ENCODE data around the gene ZNF358. TPM values are rescaled to one million over a fixed set of nuclear protein-coding genes. Genes with fewer than 3 reads are reported as not detected.
A peak's percentile ranks its signal among the peaks of the same experiment; 100 is the strongest.

ZNF358 gene
- total RNA-seq, 2 experiments from 2014 or later, result 5.1 to 5.2 TPM

DNA sequence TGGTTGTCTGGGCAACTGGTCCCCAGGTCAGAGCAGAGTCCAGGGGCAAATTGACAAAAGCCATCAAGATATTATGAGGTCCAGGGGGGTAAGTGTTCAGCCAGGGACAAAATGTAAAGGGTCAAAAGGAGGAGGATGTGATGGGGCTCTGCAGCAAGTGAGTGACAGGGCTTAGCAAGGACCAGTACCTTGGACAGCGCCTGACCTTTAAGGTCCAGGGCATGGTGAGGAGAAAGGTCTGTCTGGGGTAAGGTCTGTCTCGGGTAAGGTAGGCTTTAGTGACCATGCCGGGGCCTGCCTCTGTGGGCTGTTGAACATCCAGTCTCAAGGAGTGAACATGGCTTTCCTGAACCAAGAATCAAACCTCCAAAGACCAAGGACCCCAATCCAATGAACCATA lies 6.3 kb upstream of the ZNF358 start:
- no peak overlapping the region for H3K27ac Mint-ChIP-seq
- H3K27me3 Mint-ChIP-seq, result peaks cover 45% of the 10 kb centered on the region
- Histone ChIP-seq H3K36me3 (ENCODE audit: insufficient read depth, low read length) (no peaks in the 10 kb centered on the region), H3K9me3 (ENCODE audit: control insufficient read depth in 1 of 2, insufficient read depth in 1 of 2, low read length in 2 of 2) (peaks cover 0 to 17% of the 10 kb centered on the region in 2 experiments), H3K4me3 (ENCODE audit: low read length) (no peak overlapping the region), H3K4me1 (ENCODE audit: insufficient read depth, low read length) (peaks cover 19% of the 10 kb centered on the region), H3K27ac (ENCODE audit: low read depth in 1 of 2, low read length in 2 of 2) (no peak overlapping the region), H3K27me3 (ENCODE audit: control insufficient read depth in 1 of 2, insufficient read depth in 2 of 2, low read length in 2 of 2) (peaks cover 11 to 12% of the 10 kb centered on the region in 2 experiments)
- no peaks in the 10 kb centered on the region for H3K36me3 Mint-ChIP-seq (ENCODE audit: low read depth)
- no peak overlapping the region for H3K4me3 Mint-ChIP-seq
- no peak for ATAC-seq (ENCODE audit: poor library complexity)
- ChIA-PET CTCF (no interaction called here), POLR2A (no interaction called here)
- peaks cover 5% of the 10 kb centered on the region for H3K9me3 Mint-ChIP-seq
- intact Hi-C loops (cut with DNase I, micrococcal nuclease), result no loop called here
- TF ChIP-seq, protein P1, sequence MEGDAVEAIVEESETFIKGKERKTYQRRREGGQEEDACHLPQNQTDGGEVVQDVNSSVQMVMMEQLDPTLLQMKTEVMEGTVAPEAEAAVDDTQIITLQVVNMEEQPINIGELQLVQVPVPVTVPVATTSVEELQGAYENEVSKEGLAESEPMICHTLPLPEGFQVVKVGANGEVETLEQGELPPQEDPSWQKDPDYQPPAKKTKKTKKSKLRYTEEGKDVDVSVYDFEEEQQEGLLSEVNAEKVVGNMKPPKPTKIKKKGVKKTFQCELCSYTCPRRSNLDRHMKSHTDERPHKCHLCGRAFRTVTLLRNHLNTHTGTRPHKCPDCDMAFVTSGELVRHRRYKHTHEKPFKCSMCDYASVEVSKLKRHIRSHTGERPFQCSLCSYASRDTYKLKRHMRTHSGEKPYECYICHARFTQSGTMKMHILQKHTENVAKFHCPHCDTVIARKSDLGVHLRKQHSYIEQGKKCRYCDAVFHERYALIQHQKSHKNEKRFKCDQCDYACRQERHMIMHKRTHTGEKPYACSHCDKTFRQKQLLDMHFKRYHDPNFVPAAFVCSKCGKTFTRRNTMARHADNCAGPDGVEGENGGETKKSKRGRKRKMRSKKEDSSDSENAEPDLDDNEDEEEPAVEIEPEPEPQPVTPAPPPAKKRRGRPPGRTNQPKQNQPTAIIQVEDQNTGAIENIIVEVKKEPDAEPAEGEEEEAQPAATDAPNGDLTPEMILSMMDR (IDR thresholded peaks at IDR 0.05), result no peak
- H3K4me1 Mint-ChIP-seq (ENCODE audit: low read depth), result peaks cover 16% of the 10 kb centered on the region
- peak in 1 of 14 experiments; percentile 42 for DNase-seq

DNA sequence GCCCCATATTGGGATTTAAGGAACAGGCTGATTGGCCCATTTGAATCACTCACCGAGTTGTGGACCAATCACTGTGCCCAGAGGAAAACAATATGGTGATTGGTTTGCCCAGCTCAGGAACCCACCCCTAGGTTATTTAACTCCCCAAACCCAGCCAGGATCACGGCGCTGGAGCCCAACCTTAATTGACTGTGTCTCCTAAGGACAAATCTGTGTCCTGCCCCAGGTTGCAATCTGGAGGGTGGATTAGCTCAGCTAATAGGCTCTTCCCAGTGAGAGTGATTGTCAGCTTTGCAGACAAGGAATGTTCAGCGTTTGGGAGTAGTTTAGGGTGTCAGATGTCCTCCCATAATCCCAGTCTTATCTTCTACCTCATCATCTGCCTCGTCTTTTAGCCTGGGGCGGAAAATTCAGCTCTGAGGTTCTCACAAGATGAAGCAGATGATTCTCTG lies 3.5 kb upstream of the ZNF358 start:
- Mint-ChIP-seq H3K27me3 (peaks cover 47% of the 10 kb centered on the region), H3K9me3 (peaks cover 5% of the 10 kb centered on the region), H3K36me3 (ENCODE audit: low read depth) (no peaks in the 10 kb centered on the region), H3K4me3 (no peak overlapping the region), H3K4me1 (ENCODE audit: low read depth) (peaks cover 15% of the 10 kb centered on the region), H3K27ac (no peak overlapping the region)
- Histone ChIP-seq H3K27ac (ENCODE audit: low read depth in 1 of 2, low read length in 2 of 2) (no peak overlapping the region), H3K4me1 (ENCODE audit: insufficient read depth, low read length) (peaks cover 14% of the 10 kb centered on the region), H3K4me3 (ENCODE audit: low read length) (no peak overlapping the region), H3K36me3 (ENCODE audit: insufficient read depth, low read length) (no peaks in the 10 kb centered on the region), H3K9me3 (ENCODE audit: control insufficient read depth in 1 of 2, insufficient read depth in 1 of 2, low read length in 2 of 2) (no peaks in the 10 kb centered on the region), H3K27me3 (ENCODE audit: control insufficient read depth in 1 of 2, insufficient read depth in 2 of 2, low read length in 2 of 2) (peaks cover 5 to 8% of the 10 kb centered on the region in 2 experiments)
- TF ChIP-seq, protein P1 (IDR thresholded peaks at IDR 0.05), result no peak
- CTCF ChIA-PET, result no interaction called here
- POLR2A ChIA-PET, result interaction anchor here (0.9 kb wide), 1 partner anchor 10 kb away, joined by 3 read pairs; the partner anchor contains the start of gene MCOLN1
- ATAC-seq (ENCODE audit: poor library complexity) (no peak), DNase-seq (no peak)
- intact Hi-C loops (cut with DNase I, micrococcal nuclease), result no loop called here

DNA sequence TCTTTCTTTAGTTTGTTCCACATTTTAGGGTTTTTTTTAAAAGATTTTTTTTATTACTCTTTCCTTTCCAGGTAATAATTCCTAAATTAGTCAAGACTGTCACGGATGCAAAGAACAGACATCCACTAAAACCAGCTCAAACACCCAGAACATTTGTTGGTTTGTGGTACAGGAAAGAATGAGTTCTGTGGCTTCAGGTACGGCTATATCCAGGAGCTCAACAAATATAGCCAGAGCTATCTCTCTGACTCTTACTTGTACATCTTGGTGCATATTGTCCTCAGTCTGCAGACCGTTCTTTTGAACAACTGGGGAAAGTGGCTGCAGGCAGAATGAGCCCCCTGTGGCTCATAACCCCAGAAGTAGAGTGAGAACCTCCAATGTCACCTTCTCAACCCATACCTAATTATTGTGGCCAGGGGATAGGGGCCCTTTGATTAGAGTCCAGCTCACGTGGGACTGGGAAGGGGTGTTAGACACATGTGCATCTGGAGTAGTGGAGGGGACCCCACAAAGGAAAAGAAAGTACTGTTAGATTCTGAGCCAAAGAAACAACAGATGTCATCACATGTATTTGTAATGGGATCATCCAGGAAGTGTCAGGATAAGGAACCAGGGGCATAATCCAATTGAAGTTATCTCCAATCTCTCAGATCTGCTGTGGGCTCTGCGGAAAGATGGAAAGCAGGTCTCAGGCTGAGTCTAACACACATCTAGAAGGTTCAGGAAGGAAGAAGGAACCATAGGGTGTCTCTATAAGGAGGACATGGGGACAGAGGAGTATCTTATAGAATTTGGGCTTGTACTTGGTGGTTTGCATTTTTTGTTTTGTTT lies 1.9 kb upstream of the ZNF358 start:
- H3K27me3 Mint-ChIP-seq, result peaks cover 41% of the 10 kb centered on the region

More for the DNA sequence above, 1.9 kb upstream of the ZNF358 start:
- TF ChIP-seq, protein P1 (IDR thresholded peaks at IDR 0.05), result no peak
- intact Hi-C loops (cut with DNase I, micrococcal nuclease), result no loop called here
- Mint-ChIP-seq H3K9me3 (peaks cover 5% of the 10 kb centered on the region), H3K36me3 (ENCODE audit: low read depth) (no peaks in the 10 kb centered on the region), H3K4me3 (peak overlapping the region; percentile 18), H3K27ac (no peak overlapping the region), H3K4me1 (ENCODE audit: low read depth) (peaks cover 20% of the 10 kb centered on the region)
- H3K4me1 ChIP-seq (ENCODE audit: insufficient read depth, low read length), result peaks cover 14% of the 10 kb centered on the region
- peaks cover 5 to 11% of the 10 kb centered on the region in 2 experiments for H3K27me3 ChIP-seq (ENCODE audit: control insufficient read depth in 1 of 2, insufficient read depth in 2 of 2, low read length in 2 of 2)
- no peak for ATAC-seq (ENCODE audit: poor library complexity)
- POLR2A ChIA-PET, result no interaction called here
- no peaks in the 10 kb centered on the region for H3K36me3 ChIP-seq (ENCODE audit: insufficient read depth, low read length)
- CTCF ChIA-PET, result no interaction called here
- no peak overlapping the region for H3K27ac ChIP-seq (ENCODE audit: low read depth in 1 of 2, low read length in 2 of 2)
- no peak overlapping the region for H3K4me3 ChIP-seq (ENCODE audit: low read length)
- H3K9me3 ChIP-seq (ENCODE audit: control insufficient read depth in 1 of 2, insufficient read depth in 1 of 2, low read length in 2 of 2), result peaks cover 0 to under 1% of the 10 kb centered on the region in 2 experiments
- DNase-seq, result no peak

Data from CD4-positive, alpha-beta T cell (primary cell).